ENCODE results near the gene SLC1A3.
"Not testable (repeated sequence)": the region's sequence is repeated elsewhere in the genome, so short reads cannot be mapped to it uniquely, and the experiment has no call there.

Gene SLC1A3

GRCh38 chr5:36631620-36632362 is 25.4 kb downstream of the SLC1A3 start:
- no peak for DNase-seq (ENCODE audit: low read depth)

GRCh38 chr5:36632363-36632664 is 25.9 kb downstream of the SLC1A3 start:
- no peak for DNase-seq (ENCODE audit: low read depth)

GRCh38 chr5:36635721-36636390 is 29.4 kb downstream of the SLC1A3 start:
- DNase-seq (ENCODE audit: low read depth) = no peak

- DNase-seq (ENCODE audit: low read depth) = no peak
These were observed 30.7 kb downstream of the SLC1A3 start for GRCh38 chr5:36637101-36637500.

GRCh38 chr5:36637516-36637915 is 31.1 kb downstream of the SLC1A3 start:
- no peak for DNase-seq (ENCODE audit: low read depth)

- DNase-seq (ENCODE audit: low read depth) = no peak
These were observed 31.6 kb downstream of the SLC1A3 start for GRCh38 chr5:36638056-36638455.

- DNase-seq (ENCODE audit: low read depth) = no peak
These were observed 34.5 kb downstream of the SLC1A3 start for GRCh38 chr5:36640949-36641348.

GRCh38 chr5:36641431-36641830 is 35.0 kb downstream of the SLC1A3 start:
- DNase-seq (ENCODE audit: low read depth) = no peak

- DNase-seq (ENCODE audit: low read depth) = no peak
These were observed 35.7 kb downstream of the SLC1A3 start for GRCh38 chr5:36642089-36642488.

- DNase-seq (ENCODE audit: low read depth) = no peak
These were observed 36.8 kb downstream of the SLC1A3 start for GRCh38 chr5:36643162-36643561.

- not testable (repeated sequence) for DNase-seq (ENCODE audit: low read depth)
These were observed 37.4 kb downstream of the SLC1A3 start for GRCh38 chr5:36643841-36644240.

GRCh38 chr5:36644727-36645126 is 38.3 kb downstream of the SLC1A3 start:
- no peak for DNase-seq (ENCODE audit: low read depth)

GRCh38 chr5:36646100-36646499 is 39.7 kb downstream of the SLC1A3 start:
- DNase-seq (ENCODE audit: low read depth) = no peak

- DNase-seq (ENCODE audit: low read depth) = no peak
These were observed 40.2 kb downstream of the SLC1A3 start for GRCh38 chr5:36646507-36647023.

- no peak for DNase-seq (ENCODE audit: low read depth)
These were observed 40.6 kb downstream of the SLC1A3 start for GRCh38 chr5:36647046-36647445.

GRCh38 chr5:36648426-36648825 is 42.0 kb downstream of the SLC1A3 start:
- no peak for DNase-seq (ENCODE audit: low read depth)

- no peak for DNase-seq (ENCODE audit: low read depth)
These were observed 45.6 kb downstream of the SLC1A3 start for GRCh38 chr5:36651761-36652685.

GRCh38 chr5:36653044-36653705 is 46.8 kb downstream of the SLC1A3 start:
- DNase-seq (ENCODE audit: low read depth) = no peak

- DNase-seq (ENCODE audit: low read depth) = no peak
These were observed 48.2 kb downstream of the SLC1A3 start for GRCh38 chr5:36654564-36654963.

- DNase-seq (ENCODE audit: low read depth) = no peak
These were observed 48.8 kb downstream of the SLC1A3 start for GRCh38 chr5:36655161-36655560.

GRCh38 chr5:36656556-36656955 is 50.1 kb downstream of the SLC1A3 start:
- no peak for DNase-seq (ENCODE audit: low read depth)

- no peak for DNase-seq (ENCODE audit: low read depth)
These were observed 51.2 kb downstream of the SLC1A3 start for GRCh38 chr5:36657563-36657995.
